ENCODE results near the gene LCMT2. TPM values are rescaled to one million over a fixed set of nuclear protein-coding genes. Genes with fewer than 3 reads are reported as not detected.

LCMT2 gene
- total RNA-seq = 1 to 10 TPM; 1.0 to 8.2 (median 6.3) TPM

DNA sequence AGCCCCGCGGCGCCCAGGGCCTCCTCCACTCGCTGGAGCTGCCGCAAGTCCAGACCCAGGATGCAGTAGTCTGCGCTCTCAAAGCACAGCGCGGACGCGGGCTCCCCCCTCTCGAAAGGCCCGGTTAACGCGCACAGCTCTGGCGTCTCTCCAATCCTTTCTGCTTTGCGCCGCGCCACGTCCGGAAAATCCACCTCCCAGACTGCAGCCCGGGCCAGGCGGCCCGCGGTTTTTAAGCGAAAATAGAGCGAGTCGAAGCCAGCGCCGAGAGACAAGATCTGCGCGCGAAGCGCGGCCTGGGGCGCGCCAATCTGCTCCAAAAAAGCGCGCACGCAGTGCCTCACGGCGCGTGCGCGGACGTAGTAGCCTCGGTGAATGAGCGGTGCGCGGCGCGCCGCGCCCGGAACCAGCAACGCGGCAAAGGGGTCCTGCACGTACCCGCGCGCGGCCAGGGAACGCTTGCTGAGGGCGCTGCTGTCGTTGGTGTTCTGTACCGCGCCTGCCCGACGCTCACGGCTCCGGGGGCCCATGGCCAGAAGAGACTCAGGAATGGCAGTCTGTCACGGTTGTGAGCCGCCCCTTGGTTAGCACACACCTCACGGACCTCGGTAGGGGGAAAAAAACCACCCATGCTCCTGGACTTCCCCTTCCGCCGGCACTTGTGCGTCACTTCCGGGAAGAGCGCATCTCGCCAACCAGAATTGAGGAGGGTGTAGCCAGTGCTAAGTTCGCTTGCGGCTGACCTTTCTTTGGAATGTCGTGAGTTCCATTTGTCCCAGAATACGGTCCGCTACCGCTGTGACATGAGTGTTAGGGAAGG is at the start of gene LCMT2:
TSS of gene LCMT2 (minus strand) at position 614 of the 820 bp plus-strand sequence. CDS start at position 530, 84 bp downstream.
- Histone ChIP-seq H3K27me3 (no peaks in the 10 kb centered on the region), H3K36me3 (peaks cover 0 to 6% (median 0%) of the 10 kb centered on the region in 4 donors), H3K4me3 (peak within 1 kb of the TSS; percentile 60 to 89 (median 82)), H3K9me3 (no peaks in the 10 kb centered on the region), H3K27ac (peak within 1 kb of the TSS; percentile 91 to 95 (median 94)), H3K4me1 (peaks cover 14 to 25% (median 23%) of the 10 kb centered on the region in 4 donors)
- ATAC-seq (ENCODE audit: low FRiP score in 2 of 2) (peak; percentile 97 to 98), DNase-seq (peak; percentile 91 to 96)
- TF ChIP-seq POLR2AphosphoS5 (IDR thresholded peaks at IDR 0.05) (peak; percentile 77 to 79), POLR2A (IDR thresholded peaks at IDR 0.05) (peak in 3 of 4 donors; percentile 50 to 75 (median 71))
- TF ChIP-seq, protein P1, sequence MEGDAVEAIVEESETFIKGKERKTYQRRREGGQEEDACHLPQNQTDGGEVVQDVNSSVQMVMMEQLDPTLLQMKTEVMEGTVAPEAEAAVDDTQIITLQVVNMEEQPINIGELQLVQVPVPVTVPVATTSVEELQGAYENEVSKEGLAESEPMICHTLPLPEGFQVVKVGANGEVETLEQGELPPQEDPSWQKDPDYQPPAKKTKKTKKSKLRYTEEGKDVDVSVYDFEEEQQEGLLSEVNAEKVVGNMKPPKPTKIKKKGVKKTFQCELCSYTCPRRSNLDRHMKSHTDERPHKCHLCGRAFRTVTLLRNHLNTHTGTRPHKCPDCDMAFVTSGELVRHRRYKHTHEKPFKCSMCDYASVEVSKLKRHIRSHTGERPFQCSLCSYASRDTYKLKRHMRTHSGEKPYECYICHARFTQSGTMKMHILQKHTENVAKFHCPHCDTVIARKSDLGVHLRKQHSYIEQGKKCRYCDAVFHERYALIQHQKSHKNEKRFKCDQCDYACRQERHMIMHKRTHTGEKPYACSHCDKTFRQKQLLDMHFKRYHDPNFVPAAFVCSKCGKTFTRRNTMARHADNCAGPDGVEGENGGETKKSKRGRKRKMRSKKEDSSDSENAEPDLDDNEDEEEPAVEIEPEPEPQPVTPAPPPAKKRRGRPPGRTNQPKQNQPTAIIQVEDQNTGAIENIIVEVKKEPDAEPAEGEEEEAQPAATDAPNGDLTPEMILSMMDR (IDR thresholded peaks at IDR 0.05) = no peak
- WGBS, 2 donors = 0% methylated on average over 25 to 44 of the region's 86 CpGs

DNA sequence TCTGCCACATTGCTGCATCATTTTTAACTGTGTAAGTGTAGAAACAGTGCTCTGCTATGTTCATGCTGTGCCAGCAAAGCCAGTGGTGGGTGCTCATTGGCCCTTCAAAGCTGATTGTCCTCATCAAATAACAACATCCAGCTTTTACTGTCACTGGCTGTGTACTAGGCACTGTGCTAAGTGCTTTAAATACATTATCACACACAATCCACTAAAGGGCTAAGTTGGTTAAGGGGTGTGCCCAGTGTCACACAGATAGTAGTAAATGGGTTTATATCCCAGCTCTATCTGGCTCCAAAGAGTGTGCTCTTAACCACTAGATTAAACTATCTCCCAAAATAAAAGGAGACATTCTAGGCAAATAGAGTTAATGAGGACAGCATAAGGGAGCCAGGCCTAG is 48.2 kb upstream of the LCMT2 start:
- ATAC-seq (ENCODE audit: low FRiP score in 2 of 2) (no peak), DNase-seq (no peak)
- TF ChIP-seq, protein P1 (IDR thresholded peaks at IDR 0.05) = no peak
- TF ChIP-seq EP300 (IDR thresholded peaks at IDR 0.05) (no peak), POLR2A (IDR thresholded peaks at IDR 0.05) (no peak), POLR2AphosphoS5 (IDR thresholded peaks at IDR 0.05) (no peak)
- Histone ChIP-seq H3K27ac (no peak overlapping the region), H3K27me3 (no peaks in the 10 kb centered on the region), H3K4me3 (no peak overlapping the region), H3K36me3 (peaks cover 11 to 62% (median 17%) of the 10 kb centered on the region in 4 donors), H3K4me1 (no peaks in the 10 kb centered on the region), H3K9me3 (no peaks in the 10 kb centered on the region)

- H3K27ac ChIP-seq = no peak overlapping the region
- DNase-seq (no peak), ATAC-seq (ENCODE audit: low FRiP score in 2 of 2) (peak in 1 of 2 donors; percentile 57)
- H3K4me1 ChIP-seq = peaks cover 11 to 14% (median 14%) of the 10 kb centered on the region in 4 donors
- H3K9me3 ChIP-seq = no peaks in the 10 kb centered on the region
- TF ChIP-seq, protein P1 (IDR thresholded peaks at IDR 0.05) = peak; percentile 30 to 59 (median 44)
- no peak for TF ChIP-seq EP300 (IDR thresholded peaks at IDR 0.05)
- no peaks in the 10 kb centered on the region for H3K27me3 ChIP-seq
- no peak overlapping the region for H3K4me3 ChIP-seq
- peaks cover 3 to 40% (median 7%) of the 10 kb centered on the region in 4 donors for H3K36me3 ChIP-seq
- WGBS, 2 donors = 83 to 90% methylated on average over 13 of the region's 13 CpGs
Measured at GRCh38 chr15:43376017-43376705, 45.8 kb upstream of the LCMT2 start.

DNA sequence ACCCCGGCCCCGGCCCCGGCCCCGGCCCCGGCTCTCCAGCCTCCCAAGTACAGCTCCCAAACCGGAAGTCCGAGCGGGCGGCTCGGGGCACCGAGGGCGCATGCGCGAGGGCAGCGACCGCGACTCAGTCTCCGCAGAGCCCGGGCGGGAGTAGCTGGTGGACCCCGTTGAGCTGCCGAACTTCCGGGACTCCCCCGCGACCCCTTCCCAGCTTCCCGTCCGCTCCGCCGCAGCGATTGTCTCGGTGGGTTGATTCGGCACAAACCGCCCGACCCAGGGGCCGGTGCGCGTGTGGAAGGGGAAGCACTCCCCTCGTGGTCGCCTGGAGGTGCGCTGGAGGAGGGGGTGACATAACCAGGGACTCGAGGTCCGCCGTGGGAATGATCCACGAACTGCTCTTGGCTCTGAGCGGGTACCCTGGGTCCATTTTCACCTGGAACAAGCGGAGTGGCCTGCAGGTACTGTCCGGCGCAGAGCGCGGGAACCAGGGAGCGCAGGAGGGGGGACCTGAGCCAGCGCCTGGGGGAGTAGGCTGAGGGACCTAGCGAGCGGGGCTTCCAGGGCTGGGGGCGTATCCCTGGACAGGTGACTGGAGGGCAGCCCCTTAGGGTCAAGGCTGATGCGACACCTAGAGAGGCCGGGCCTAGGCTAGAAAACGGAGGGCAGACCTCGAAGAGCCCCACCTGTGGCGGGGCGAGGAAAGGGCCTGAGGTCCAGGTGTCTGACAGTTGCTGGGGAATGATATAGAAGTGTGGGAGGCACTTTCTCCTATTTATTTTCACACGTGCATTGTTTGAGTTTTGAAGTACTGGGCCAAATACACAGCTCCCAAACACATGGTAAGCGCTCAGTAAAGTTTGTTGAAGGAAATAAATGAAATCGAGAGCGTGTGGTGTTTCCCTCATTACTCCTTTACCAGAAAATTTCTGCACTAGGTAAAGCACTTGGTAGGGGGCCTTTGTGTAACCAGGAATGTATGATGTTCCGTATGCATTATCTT is 40.9 kb upstream of the LCMT2 start, which contains the start of the genes TUBGCP4 and ZSCAN29:
TSS of gene TUBGCP4 (plus strand) at position 127 of the 1,000 bp plus-strand sequence. CDS start at position 381, 254 bp downstream.
TSS of gene ZSCAN29 (minus strand) at position 69 of the 1,000 bp plus-strand sequence. CDS start 1,130 bp downstream, outside the sequence.
- TF ChIP-seq POLR2AphosphoS5 (IDR thresholded peaks at IDR 0.05) (peak in 1 of 2 donors; percentile 50), POLR2A (IDR thresholded peaks at IDR 0.05) (peak in 1 of 4 donors; percentile 57), EP300 (IDR thresholded peaks at IDR 0.05) (no peak)
- TF ChIP-seq, protein P1 (IDR thresholded peaks at IDR 0.05) = peak; percentile 8 to 40 (median 20)
- ATAC-seq (ENCODE audit: low FRiP score in 2 of 2) = peak; percentile 90 to 98

More for the DNA sequence above, 40.9 kb upstream of the LCMT2 start, which contains the start of the genes TUBGCP4 and ZSCAN29:
- Histone ChIP-seq H3K4me1 (peaks cover 25 to 35% (median 31%) of the 10 kb centered on the region in 4 donors), H3K27ac (peak within 1 kb of the TSS; percentile 70 to 90 (median 87)), H3K36me3 (peaks cover 0 to 16% (median 3%) of the 10 kb centered on the region in 4 donors), H3K4me3 (peak within 1 kb of the TSS; percentile 86 to 97 (median 93)), H3K27me3 (no peaks in the 10 kb centered on the region), H3K9me3 (no peaks in the 10 kb centered on the region)
- WGBS, 2 donors = 3 to 14% methylated on average over 11 to 46 of the region's 66 CpGs
- DNase-seq = peak; percentile 83 to 97
